DLD1 (cell line): ENCODE results near the gene FIGNL1.

Experiments
- in situ Hi-C: cut with HindIII; loops from 2 replicates; pipeline ENCODE4 v1.10.0; 2017; ENCODE audit warnings: low sequenced_read_pairs

The FIGNL1 gene

GRCh38 chr7:50449881-50450589 is at the start of gene FIGNL1:
Gene FIGNL1, minus strand, starts transcription at chr7:50450350. Its CDS starts 3,063 bp downstream, at chr7:50447287.
- in situ Hi-C loops, result loop anchor here (25.0 kb wide), 1 partner anchor 238 kb away; no protein-coding TSS in a partner anchor

GRCh38 chr7:50499092-50499491 is 48.9 kb upstream of the FIGNL1 start:
- in situ Hi-C loops, result no loop called here

- in situ Hi-C loops, result no loop called here
Measured at GRCh38 chr7:50497968-50498367, 47.8 kb upstream of the FIGNL1 start.

GRCh38 chr7:50497068-50497642 is 47.0 kb upstream of the FIGNL1 start:
- in situ Hi-C loops, result no loop called here

GRCh38 chr7:50496569-50496968 is 46.4 kb upstream of the FIGNL1 start:
- in situ Hi-C loops, result no loop called here

GRCh38 chr7:50495746-50496145 is 45.6 kb upstream of the FIGNL1 start:
- in situ Hi-C loops, result no loop called here

GRCh38 chr7:50492770-50493519 is 42.8 kb upstream of the FIGNL1 start:
- in situ Hi-C loops, result no loop called here

GRCh38 chr7:50491943-50492342 is 41.8 kb upstream of the FIGNL1 start:
- in situ Hi-C loops, result no loop called here

- in situ Hi-C loops, result no loop called here
Measured at GRCh38 chr7:50491209-50491608, 41.1 kb upstream of the FIGNL1 start.

- in situ Hi-C loops, result no loop called here
Measured at GRCh38 chr7:50488379-50488778, 38.2 kb upstream of the FIGNL1 start.

- in situ Hi-C loops, result no loop called here
Measured at GRCh38 chr7:50486512-50486911, 36.4 kb upstream of the FIGNL1 start.

GRCh38 chr7:50481867-50482266 is 31.7 kb upstream of the FIGNL1 start:
- in situ Hi-C loops, result no loop called here

- in situ Hi-C loops, result no loop called here
Measured at GRCh38 chr7:50480797-50481196, 30.6 kb upstream of the FIGNL1 start.

GRCh38 chr7:50479743-50480517 is 29.8 kb upstream of the FIGNL1 start:
- in situ Hi-C loops, result no loop called here

GRCh38 chr7:50477640-50478039 is 27.5 kb upstream of the FIGNL1 start:
- in situ Hi-C loops, result no loop called here

GRCh38 chr7:50476953-50477625 is 26.9 kb upstream of the FIGNL1 start:
- in situ Hi-C loops, result no loop called here

- in situ Hi-C loops, result no loop called here
Measured at GRCh38 chr7:50475340-50475739, 25.2 kb upstream of the FIGNL1 start.

GRCh38 chr7:50474382-50475160 is 24.4 kb upstream of the FIGNL1 start:
- in situ Hi-C loops, result no loop called here

GRCh38 chr7:50473531-50473930 is 23.4 kb upstream of the FIGNL1 start:
- in situ Hi-C loops, result no loop called here

GRCh38 chr7:50472427-50472826 is 22.3 kb upstream of the FIGNL1 start:
- in situ Hi-C loops, result no loop called here
